ENCODE data around the gene HMCN1.

DNA sequence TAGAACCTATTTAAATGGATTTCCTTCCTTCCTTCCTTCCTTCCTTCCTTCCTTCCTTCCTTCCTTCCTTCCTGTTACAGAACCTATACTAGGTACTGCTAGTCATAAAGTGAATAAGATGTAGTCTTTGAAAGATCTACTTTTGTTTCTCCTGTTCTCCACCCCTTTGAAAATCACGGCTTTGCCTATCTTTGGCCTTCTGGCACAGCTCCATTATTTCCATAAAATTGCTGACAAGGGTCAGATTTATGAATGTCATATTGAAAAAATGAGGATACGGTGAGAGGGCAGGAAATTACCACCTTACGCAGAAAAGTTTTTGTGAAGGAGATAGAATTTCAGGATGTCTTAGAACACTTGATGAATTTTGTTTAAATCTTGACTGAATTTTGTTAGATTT, 18.1 kb upstream of the HMCN1 start:
- TF ChIP-seq POLR2A (IDR thresholded peaks at IDR 0.05) (no peak), POLR2AphosphoS5 (IDR thresholded peaks at IDR 0.05) (no peak)
- TF ChIP-seq, protein P1, sequence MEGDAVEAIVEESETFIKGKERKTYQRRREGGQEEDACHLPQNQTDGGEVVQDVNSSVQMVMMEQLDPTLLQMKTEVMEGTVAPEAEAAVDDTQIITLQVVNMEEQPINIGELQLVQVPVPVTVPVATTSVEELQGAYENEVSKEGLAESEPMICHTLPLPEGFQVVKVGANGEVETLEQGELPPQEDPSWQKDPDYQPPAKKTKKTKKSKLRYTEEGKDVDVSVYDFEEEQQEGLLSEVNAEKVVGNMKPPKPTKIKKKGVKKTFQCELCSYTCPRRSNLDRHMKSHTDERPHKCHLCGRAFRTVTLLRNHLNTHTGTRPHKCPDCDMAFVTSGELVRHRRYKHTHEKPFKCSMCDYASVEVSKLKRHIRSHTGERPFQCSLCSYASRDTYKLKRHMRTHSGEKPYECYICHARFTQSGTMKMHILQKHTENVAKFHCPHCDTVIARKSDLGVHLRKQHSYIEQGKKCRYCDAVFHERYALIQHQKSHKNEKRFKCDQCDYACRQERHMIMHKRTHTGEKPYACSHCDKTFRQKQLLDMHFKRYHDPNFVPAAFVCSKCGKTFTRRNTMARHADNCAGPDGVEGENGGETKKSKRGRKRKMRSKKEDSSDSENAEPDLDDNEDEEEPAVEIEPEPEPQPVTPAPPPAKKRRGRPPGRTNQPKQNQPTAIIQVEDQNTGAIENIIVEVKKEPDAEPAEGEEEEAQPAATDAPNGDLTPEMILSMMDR (IDR thresholded peaks at IDR 0.05) = no peak
